ENCODE results near the gene RPP40. TPM values are rescaled to one million over a fixed set of nuclear protein-coding genes. Genes with fewer than 3 reads are reported as not detected.

Gene RPP40
- total RNA-seq, 6 experiments from 2014 or later, result 2.8 to 15.5 (median 5.5) TPM

DNA sequence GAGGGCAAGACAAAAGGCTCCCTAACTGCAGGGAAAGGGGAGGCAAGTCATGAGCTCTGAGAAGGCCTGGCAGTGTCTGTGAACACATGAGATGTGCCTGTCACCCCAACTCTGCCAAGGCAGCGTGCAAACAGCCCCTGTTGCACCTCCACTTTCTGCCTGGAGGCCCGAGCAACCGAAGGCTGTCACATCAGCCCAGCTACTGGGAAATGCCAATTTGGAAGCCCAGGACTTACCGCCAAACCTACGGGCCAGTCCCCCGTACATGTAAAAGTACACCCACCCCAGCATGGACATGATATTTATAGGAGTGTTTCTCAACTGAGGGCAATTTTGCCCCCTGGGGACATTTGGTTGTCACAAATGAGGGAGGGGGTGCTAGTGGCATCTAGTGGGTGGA is 27.3 kb upstream of the RPP40 start:
- Histone ChIP-seq H3K27me3 (no peaks in the 10 kb centered on the region), H3K36me3 (no peaks in the 10 kb centered on the region), H3K4me3 (no peak overlapping the region), H3K27ac (no peak overlapping the region), H3K4me1 (peaks cover 0 to 4% (median 0%) of the 10 kb centered on the region in 4 donors), H3K9me3 (no peaks in the 10 kb centered on the region)
- WGBS (ENCODE audit: insufficient coverage, low coverage, low lambda C conversion rate, missing lambda C conversion rate), result 95% methylated on average over 4 of the region's 6 CpGs
- ATAC-seq (no peak), DNase-seq (no peak)
- TF ChIP-seq, protein P1, sequence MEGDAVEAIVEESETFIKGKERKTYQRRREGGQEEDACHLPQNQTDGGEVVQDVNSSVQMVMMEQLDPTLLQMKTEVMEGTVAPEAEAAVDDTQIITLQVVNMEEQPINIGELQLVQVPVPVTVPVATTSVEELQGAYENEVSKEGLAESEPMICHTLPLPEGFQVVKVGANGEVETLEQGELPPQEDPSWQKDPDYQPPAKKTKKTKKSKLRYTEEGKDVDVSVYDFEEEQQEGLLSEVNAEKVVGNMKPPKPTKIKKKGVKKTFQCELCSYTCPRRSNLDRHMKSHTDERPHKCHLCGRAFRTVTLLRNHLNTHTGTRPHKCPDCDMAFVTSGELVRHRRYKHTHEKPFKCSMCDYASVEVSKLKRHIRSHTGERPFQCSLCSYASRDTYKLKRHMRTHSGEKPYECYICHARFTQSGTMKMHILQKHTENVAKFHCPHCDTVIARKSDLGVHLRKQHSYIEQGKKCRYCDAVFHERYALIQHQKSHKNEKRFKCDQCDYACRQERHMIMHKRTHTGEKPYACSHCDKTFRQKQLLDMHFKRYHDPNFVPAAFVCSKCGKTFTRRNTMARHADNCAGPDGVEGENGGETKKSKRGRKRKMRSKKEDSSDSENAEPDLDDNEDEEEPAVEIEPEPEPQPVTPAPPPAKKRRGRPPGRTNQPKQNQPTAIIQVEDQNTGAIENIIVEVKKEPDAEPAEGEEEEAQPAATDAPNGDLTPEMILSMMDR (IDR thresholded peaks at IDR 0.05), result no peak
- no peak for TF ChIP-seq POLR2A (IDR thresholded peaks at IDR 0.05)
- intact Hi-C loops (cut with DNase I), result no loop called here

DNA sequence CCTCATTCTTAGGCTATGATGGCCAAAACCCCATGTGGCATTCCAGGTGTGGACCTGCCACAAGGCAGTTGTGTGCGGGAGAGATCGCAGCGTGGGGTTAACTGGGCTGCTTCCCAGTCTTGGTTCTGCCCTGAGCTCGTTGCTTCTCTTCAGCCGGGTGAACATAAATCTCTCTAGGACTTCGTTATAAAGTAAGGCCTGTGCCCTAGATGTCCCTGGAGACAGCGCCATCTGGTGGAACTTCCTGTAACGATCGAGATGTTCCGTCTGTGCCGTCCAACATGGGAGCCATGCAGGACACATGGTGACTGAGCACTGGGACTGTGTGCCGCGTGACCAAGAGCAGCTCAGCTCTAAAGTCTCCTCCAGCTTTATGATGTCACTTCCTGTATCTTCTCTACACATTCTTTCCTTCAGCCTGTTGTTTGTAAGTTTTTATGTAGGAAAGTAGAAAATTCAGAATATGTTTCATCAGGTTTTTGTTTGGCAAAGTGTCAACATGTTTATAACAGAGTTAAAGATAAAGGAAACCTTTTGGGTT is 26.8 kb upstream of the RPP40 start:
- Histone ChIP-seq H3K27ac (no peak overlapping the region), H3K4me3 (no peak overlapping the region), H3K4me1 (peaks cover 0 to 4% (median 0%) of the 10 kb centered on the region in 4 donors), H3K36me3 (no peaks in the 10 kb centered on the region), H3K9me3 (no peaks in the 10 kb centered on the region), H3K27me3 (no peaks in the 10 kb centered on the region)
- intact Hi-C loops (cut with DNase I), result no loop called here
- 23% methylated on average over 13 of the region's 13 CpGs for WGBS (ENCODE audit: insufficient coverage, low coverage, low lambda C conversion rate, missing lambda C conversion rate)
- no peak for TF ChIP-seq POLR2A (IDR thresholded peaks at IDR 0.05)
- TF ChIP-seq, protein P1 (IDR thresholded peaks at IDR 0.05), result peak; percentile 29 to 56 (median 48)
- DNase-seq (peak; percentile 61 to 67 (median 64)), ATAC-seq (peak; percentile 55 to 72 (median 64))

DNA sequence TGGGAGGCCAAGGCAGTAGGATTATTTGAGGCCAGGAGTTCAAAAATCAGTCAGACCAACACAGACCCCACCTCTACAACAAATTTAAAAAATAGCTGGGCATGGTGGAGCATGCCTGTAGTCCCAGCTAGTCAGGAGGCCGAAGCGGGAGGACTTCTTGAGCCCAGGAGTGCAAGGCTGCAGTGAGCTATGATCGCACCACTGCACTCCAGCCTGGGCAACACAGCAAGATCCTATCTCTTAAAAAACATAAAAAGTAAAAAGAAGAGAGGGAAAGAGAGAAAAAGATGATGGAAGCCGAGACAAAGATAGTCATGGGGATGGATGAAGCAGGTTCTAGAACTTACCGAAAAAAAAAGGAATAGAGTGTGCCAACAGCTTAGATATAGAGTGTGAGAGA is 25.8 kb upstream of the RPP40 start:
- H3K27ac ChIP-seq, result no peak overlapping the region
- WGBS (ENCODE audit: insufficient coverage, low coverage, low lambda C conversion rate, missing lambda C conversion rate), result 96% methylated on average over 5 of the region's 5 CpGs
- no peaks in the 10 kb centered on the region for H3K36me3 ChIP-seq
- no peaks in the 10 kb centered on the region for H3K9me3 ChIP-seq
- no peak overlapping the region for H3K4me3 ChIP-seq
- no peaks in the 10 kb centered on the region for H3K27me3 ChIP-seq
- ATAC-seq (no peak), DNase-seq (no peak)
- H3K4me1 ChIP-seq, result peaks cover 0 to 4% (median 0%) of the 10 kb centered on the region in 4 donors
- intact Hi-C loops (cut with DNase I), result no loop called here
- TF ChIP-seq POLR2A (IDR thresholded peaks at IDR 0.05), result no peak
- TF ChIP-seq, protein P1 (IDR thresholded peaks at IDR 0.05), result no peak

DNA sequence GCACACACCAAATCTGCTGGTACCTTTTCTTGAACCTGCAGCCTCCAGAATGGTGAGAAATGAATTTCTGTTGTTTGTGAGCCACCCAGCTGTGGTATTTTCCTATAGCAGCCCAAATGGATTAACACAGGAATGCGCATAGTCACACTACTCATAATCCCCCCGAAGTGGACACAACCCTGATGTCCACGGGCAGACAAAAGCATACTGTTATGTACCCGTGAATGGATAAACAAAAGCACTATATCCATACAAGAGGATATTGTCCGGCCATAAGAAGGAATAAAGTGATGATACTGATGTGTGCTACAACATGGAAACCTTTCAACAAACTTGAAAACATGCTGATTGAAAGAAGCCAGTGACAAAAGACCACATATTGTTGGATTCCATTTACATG is 25.1 kb upstream of the RPP40 start:
- Histone ChIP-seq H3K27me3 (no peaks in the 10 kb centered on the region), H3K27ac (no peak overlapping the region), H3K4me3 (no peak overlapping the region), H3K9me3 (no peaks in the 10 kb centered on the region), H3K36me3 (no peaks in the 10 kb centered on the region), H3K4me1 (peaks cover 0 to 4% (median 0%) of the 10 kb centered on the region in 4 donors)
- intact Hi-C loops (cut with DNase I), result no loop called here
- TF ChIP-seq POLR2A (IDR thresholded peaks at IDR 0.05), result no peak
- TF ChIP-seq, protein P1 (IDR thresholded peaks at IDR 0.05), result no peak
- WGBS (ENCODE audit: insufficient coverage, low coverage, low lambda C conversion rate, missing lambda C conversion rate), result 88% methylated on average over 5 of the region's 5 CpGs
- DNase-seq (no peak), ATAC-seq (no peak)
